Mesothelial cell of epicardium (in vitro differentiated cells): Measurements from ENCODE around the gene FLNB. TPM values are rescaled to one million over a fixed set of nuclear protein-coding genes. Genes with fewer than 3 reads are reported as not detected.
"Not testable (repeated sequence)": the region's sequence is repeated elsewhere in the genome, so short reads cannot be mapped to it uniquely, and the experiment has no call there.

Experiments used
- DNase-seq, 2 experiments: peaks; one replicate each; pipeline ENCODE4 v3.0.0; 2021; ENCODE audit warnings: low spot score in 2 of 2; ENCODE audit not compliant: unreplicated experiment in 2 of 2
- H3K27ac Mint-ChIP-seq: 2 replicates; pipeline ENCODE4 v1.8.0; 2021; ENCODE audit warnings: mixed read lengths
- H3K27me3 Mint-ChIP-seq: 2 replicates; pipeline ENCODE4 v1.8.0; 2021; ENCODE audit warnings: low read depth, mixed read lengths
- H3K36me3 Mint-ChIP-seq: 2 replicates; pipeline ENCODE4 v1.8.0; 2021; ENCODE audit warnings: mixed read lengths
- H3K4me1 Mint-ChIP-seq: 2 replicates; pipeline ENCODE4 v1.8.0; 2021; ENCODE audit warnings: mixed read lengths
- H3K4me3 Mint-ChIP-seq: 2 replicates; pipeline ENCODE4 v1.8.0; 2021; ENCODE audit warnings: mild to moderate bottlenecking, moderate library complexity, mixed read lengths
- H3K9me3 Mint-ChIP-seq: 2 replicates; pipeline ENCODE4 v1.8.0; 2021; ENCODE audit warnings: mixed read lengths
- total RNA-seq: library from RNA; stranded (reverse); gene quantifications from 3 replicates; pipeline ENCODE4 v1.2.1, GENCODE V29; 2021
- TF ChIP-seq, protein P1 (sequence below): fragments of 200-600 bp; sonication (generic); IDR thresholded peaks from one replicate; pipeline ENCODE4 v1.5.0; 2021; ENCODE audit warnings: antibody characterized with exemption; ENCODE audit not compliant: unreplicated experiment

The FLNB gene
- total RNA-seq, 1 donor from 2014 or later, result 190 TPM

- Mint-ChIP-seq H3K27me3 (no peaks in the 10 kb centered on the region), H3K9me3 (no peaks in the 10 kb centered on the region), H3K4me1 (peaks cover 60% of the 10 kb centered on the region), H3K36me3 (no peaks in the 10 kb centered on the region), H3K4me3 (peak overlapping the region; percentile 24), H3K27ac (peak overlapping the region; percentile 93)
- peak in 1 of 2 experiments; percentile 67 for DNase-seq
- TF ChIP-seq, protein P1, sequence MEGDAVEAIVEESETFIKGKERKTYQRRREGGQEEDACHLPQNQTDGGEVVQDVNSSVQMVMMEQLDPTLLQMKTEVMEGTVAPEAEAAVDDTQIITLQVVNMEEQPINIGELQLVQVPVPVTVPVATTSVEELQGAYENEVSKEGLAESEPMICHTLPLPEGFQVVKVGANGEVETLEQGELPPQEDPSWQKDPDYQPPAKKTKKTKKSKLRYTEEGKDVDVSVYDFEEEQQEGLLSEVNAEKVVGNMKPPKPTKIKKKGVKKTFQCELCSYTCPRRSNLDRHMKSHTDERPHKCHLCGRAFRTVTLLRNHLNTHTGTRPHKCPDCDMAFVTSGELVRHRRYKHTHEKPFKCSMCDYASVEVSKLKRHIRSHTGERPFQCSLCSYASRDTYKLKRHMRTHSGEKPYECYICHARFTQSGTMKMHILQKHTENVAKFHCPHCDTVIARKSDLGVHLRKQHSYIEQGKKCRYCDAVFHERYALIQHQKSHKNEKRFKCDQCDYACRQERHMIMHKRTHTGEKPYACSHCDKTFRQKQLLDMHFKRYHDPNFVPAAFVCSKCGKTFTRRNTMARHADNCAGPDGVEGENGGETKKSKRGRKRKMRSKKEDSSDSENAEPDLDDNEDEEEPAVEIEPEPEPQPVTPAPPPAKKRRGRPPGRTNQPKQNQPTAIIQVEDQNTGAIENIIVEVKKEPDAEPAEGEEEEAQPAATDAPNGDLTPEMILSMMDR, result no peak
Observed at GRCh38 chr3:58049143-58049785, 41.0 kb downstream of the FLNB start.

- peaks cover 58% of the 10 kb centered on the region for H3K4me1 Mint-ChIP-seq
- TF ChIP-seq, protein P1, result no peak
- H3K9me3 Mint-ChIP-seq, result no peaks in the 10 kb centered on the region
- H3K27ac Mint-ChIP-seq, result peak overlapping the region; percentile 57
- no peaks in the 10 kb centered on the region for H3K36me3 Mint-ChIP-seq
- H3K4me3 Mint-ChIP-seq, result no peak overlapping the region
- no peak for DNase-seq
- no peaks in the 10 kb centered on the region for H3K27me3 Mint-ChIP-seq
Observed at GRCh38 chr3:58051196-58051595, 43.0 kb downstream of the FLNB start.

- H3K4me1 Mint-ChIP-seq, result peaks cover 55% of the 10 kb centered on the region
- H3K9me3 Mint-ChIP-seq, H3K36me3 Mint-ChIP-seq, H3K27me3 Mint-ChIP-seq, H3K4me3 Mint-ChIP-seq, DNase-seq: not testable (repeated sequence)
- H3K27ac Mint-ChIP-seq, result peak overlapping the region; percentile 81
Observed at GRCh38 chr3:58051658-58052261, 43.5 kb downstream of the FLNB start.

DNA sequence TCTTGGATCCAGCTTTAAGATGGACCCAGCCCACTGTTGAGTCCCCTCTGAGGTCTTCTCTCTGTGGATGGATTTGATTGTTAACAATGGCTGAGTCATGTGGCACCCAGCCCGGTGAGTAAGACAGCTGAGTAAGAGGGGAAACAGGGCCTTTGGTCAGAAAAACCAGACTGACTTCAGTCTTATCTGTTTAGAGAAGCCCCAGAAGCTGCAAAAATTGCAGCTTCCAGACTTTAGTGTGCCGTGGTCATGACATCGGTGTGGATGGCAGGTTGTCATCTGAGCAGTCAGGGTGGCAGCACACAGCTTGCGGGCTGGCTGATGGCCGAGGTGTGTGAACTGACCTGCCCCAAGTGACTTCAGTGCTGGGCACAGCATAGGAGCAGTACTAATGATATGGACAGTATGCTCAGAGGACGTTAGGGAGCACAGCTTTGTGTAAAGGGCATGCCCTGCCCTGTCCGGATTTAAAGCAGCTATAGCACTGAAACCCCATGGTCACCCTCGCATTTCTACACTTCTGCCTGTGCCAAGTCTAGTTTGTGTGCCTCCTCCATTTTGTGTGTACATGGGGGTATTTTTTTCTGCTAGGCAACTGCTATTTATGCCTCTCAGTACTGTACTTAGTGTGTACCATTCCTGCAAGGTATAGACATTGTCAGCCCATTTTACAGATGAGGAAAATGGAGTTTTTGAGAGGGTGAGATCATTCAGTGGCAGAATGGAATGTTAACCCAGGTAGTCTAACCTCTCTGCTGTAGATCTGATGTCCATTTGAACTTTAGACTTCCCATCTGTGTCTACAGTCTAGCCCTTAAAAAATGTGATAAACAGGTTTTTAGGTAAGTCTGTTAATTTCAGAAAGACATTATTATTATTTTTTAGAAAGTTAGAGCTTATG lies 44.4 kb downstream of the FLNB start:
- Mint-ChIP-seq H3K9me3 (no peaks in the 10 kb centered on the region), H3K27ac (peak overlapping the region; percentile 81), H3K4me1 (peaks cover 50% of the 10 kb centered on the region), H3K27me3 (no peaks in the 10 kb centered on the region), H3K4me3 (no peak overlapping the region), H3K36me3 (no peaks in the 10 kb centered on the region)
- TF ChIP-seq, protein P1, result no peak
- DNase-seq, result no peak

GRCh38 chr3:58054652-58055051 lies 46.4 kb downstream of the FLNB start:
- Mint-ChIP-seq H3K27me3 (no peaks in the 10 kb centered on the region), H3K4me1 (peaks cover 46% of the 10 kb centered on the region), H3K27ac (peak overlapping the region; percentile 37), H3K9me3 (no peaks in the 10 kb centered on the region), H3K36me3 (no peaks in the 10 kb centered on the region), H3K4me3 (no peak overlapping the region)
- TF ChIP-seq, protein P1, result no peak
- no peak for DNase-seq

GRCh38 chr3:58055314-58055713 lies 47.1 kb downstream of the FLNB start:
- no peak for DNase-seq
- Mint-ChIP-seq H3K9me3 (no peaks in the 10 kb centered on the region), H3K27me3 (no peaks in the 10 kb centered on the region), H3K4me1 (peaks cover 44% of the 10 kb centered on the region), H3K27ac (no peak overlapping the region), H3K36me3 (no peaks in the 10 kb centered on the region), H3K4me3 (no peak overlapping the region)
- TF ChIP-seq, protein P1, result no peak

GRCh38 chr3:58055891-58056290 lies 47.7 kb downstream of the FLNB start:
- not testable (repeated sequence) for H3K4me3 Mint-ChIP-seq, H3K9me3 Mint-ChIP-seq, H3K27ac Mint-ChIP-seq, H3K27me3 Mint-ChIP-seq, DNase-seq, H3K36me3 Mint-ChIP-seq
- peaks cover 42% of the 10 kb centered on the region for H3K4me1 Mint-ChIP-seq
